Measurements from ENCODE around the gene ANKS1A.
"Not testable (repeated sequence)": the region's sequence is repeated elsewhere in the genome, so short reads cannot be mapped to it uniquely, and the experiment has no call there.

The ANKS1A gene

GRCh38 chr6:34961082-34961481 lies 72.0 kb downstream of the ANKS1A start:
- no peak for DNase-seq

GRCh38 chr6:34961574-34961973 lies 72.5 kb downstream of the ANKS1A start:
- no peak for DNase-seq

- no peak for DNase-seq
These were observed 75.5 kb downstream of the ANKS1A start for GRCh38 chr6:34964564-34964963.

GRCh38 chr6:34967461-34967860 lies 78.4 kb downstream of the ANKS1A start:
- DNase-seq = no peak

- DNase-seq = no peak
These were observed 80.7 kb downstream of the ANKS1A start for GRCh38 chr6:34969662-34970265.

- no peak for DNase-seq
These were observed 81.4 kb downstream of the ANKS1A start for GRCh38 chr6:34970488-34970887.

- no peak for DNase-seq
These were observed 81.9 kb downstream of the ANKS1A start for GRCh38 chr6:34970957-34971356.

- no peak for DNase-seq
These were observed 84.6 kb downstream of the ANKS1A start for GRCh38 chr6:34973547-34974248.

- DNase-seq = no peak
These were observed 85.2 kb downstream of the ANKS1A start for GRCh38 chr6:34974249-34974642.

GRCh38 chr6:34976239-34976638 lies 87.2 kb downstream of the ANKS1A start:
- DNase-seq = no peak

GRCh38 chr6:34979218-34979617 lies 90.2 kb downstream of the ANKS1A start:
- DNase-seq = no peak

GRCh38 chr6:34979994-34980393 lies 90.9 kb downstream of the ANKS1A start:
- no peak for DNase-seq

- no peak for DNase-seq
These were observed 92.3 kb downstream of the ANKS1A start for GRCh38 chr6:34981366-34981765.

- no peak for DNase-seq
These were observed 92.9 kb downstream of the ANKS1A start for GRCh38 chr6:34981951-34982350.

GRCh38 chr6:34982424-34982852 lies 93.4 kb downstream of the ANKS1A start:
- DNase-seq = no peak

GRCh38 chr6:34984416-34984815 lies 95.4 kb downstream of the ANKS1A start:
- DNase-seq = no peak

- no peak for DNase-seq
These were observed 96.2 kb downstream of the ANKS1A start for GRCh38 chr6:34985236-34985635.

GRCh38 chr6:34986845-34987246 lies 97.8 kb downstream of the ANKS1A start:
- peak; percentile 62 for DNase-seq

- DNase-seq = no peak
These were observed 98.5 kb downstream of the ANKS1A start for GRCh38 chr6:34987506-34987905.

- no peak for DNase-seq
These were observed 102.0 kb downstream of the ANKS1A start for GRCh38 chr6:34990971-34991560.

- DNase-seq = no peak
These were observed 103.3 kb downstream of the ANKS1A start for GRCh38 chr6:34992376-34992775.

- DNase-seq = no peak
These were observed 104.2 kb downstream of the ANKS1A start for GRCh38 chr6:34993213-34993612.

- no peak for DNase-seq
These were observed 105.6 kb downstream of the ANKS1A start for GRCh38 chr6:34994693-34995092.

GRCh38 chr6:34998417-34998816 lies 109.4 kb downstream of the ANKS1A start:
- DNase-seq = not testable (repeated sequence)

All from CD4-positive, alpha-beta T cell treated with Interleukin-10 for 1 hour (primary cell).